GM18499 (cell line): ENCODE data around the gene OR2G2.

ENCODE experiments used
- ATAC-seq: cut with Tn5 transposase; IDR thresholded peaks from one replicate; pipeline ENCODE4 v1.9.1; 2021; ENCODE audit warnings: moderate number of reproducible peaks; ENCODE audit not compliant: insufficient read depth, unreplicated experiment

OR2G2 gene

GRCh38 chr1:247588060-247588459, at the start of gene OR2G2:
Gene OR2G2, plus strand, starts transcription at chr1:247588360. Its CDS starts 0 bp downstream, at chr1:247588360.
- no peak for ATAC-seq

DNA sequence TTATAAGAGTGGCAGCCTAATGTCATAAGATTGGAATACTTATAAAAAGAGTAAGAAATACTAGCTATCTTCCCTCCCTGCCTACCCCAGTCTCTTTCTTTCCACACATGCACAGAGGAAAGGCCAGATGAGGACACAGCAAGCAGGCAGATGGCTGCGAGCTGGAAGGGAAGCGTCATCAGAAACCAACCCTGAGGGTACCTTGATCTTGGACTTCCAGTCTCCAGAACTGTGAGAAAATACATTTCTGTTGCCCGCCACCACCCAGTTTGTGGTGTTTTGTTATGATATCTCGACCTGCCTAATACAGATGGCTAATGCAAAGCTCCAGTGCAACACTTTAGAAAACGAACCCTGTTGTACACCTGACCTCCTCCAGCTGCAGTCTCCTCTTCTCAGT, 49.6 kb upstream of the OR2G2 start:
- no peak for ATAC-seq

GRCh38 chr1:247539215-247539614, 48.9 kb upstream of the OR2G2 start:
- no peak for ATAC-seq

GRCh38 chr1:247540581-247540980, 47.6 kb upstream of the OR2G2 start:
- no peak for ATAC-seq

DNA sequence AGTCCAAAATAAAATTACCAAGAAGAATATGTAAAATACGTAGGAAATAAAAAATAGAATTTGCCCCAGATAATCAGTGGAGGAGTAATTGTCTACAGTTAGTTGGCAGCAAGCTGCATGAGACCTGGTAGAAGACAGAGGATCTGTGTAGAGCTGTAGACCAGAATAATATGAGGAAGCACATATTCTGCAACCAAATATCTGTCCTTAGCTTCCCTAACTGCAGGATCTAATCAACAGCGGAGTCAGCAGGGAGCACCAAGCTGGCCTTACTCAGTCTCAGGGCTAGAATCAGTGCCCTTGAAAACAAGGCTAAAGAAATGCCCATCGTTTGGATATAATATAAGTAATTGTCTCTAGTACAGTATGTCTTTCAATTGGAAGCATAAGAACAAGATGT, 45.3 kb upstream of the OR2G2 start:
- ATAC-seq = no peak

DNA sequence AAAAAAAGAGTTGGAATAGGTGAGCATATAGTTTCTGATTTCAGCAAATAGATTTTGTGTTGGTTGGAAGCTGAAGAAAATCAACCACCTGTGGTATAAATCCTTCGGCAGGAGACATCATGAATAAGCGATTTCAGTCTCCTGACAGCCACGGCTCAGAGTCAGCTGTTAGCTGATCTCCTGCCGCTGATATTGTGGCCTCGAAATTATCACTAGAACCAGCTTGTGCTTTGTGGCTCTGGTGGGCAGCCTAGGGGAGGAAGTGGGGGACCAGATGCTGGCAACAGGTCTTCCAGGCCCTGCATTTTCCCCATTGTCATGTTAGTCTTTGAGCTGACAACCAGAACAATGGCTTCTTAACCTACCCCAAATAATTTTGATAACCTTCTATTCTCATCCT, 40.1 kb upstream of the OR2G2 start:
- ATAC-seq = no peak

DNA sequence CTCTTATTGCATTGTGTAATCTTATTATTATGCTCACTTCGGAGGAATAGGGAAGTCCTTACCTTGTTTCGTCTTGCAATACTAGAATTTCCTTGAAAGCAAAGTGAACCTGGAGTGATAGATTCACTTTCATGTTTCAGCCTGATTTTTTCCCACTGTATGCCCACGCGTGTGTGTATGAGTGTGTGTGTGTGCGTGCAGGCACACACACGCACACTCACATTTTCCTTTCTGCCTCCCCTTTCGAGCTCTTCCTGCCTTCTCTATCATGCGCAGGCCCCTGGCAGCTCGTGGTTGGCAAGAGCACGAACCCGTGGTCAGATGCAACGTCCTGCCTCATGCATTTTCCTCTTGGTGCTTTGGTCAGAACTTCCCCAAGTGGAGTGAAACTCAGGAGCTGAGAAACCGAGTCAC, 39.4 kb upstream of the OR2G2 start, which contains the start of gene GCSAML:
Gene GCSAML (plus strand): TSS at position 366 of the 414 bp plus-strand sequence. CDS start 58 bp downstream, outside the sequence.
- no peak for ATAC-seq

DNA sequence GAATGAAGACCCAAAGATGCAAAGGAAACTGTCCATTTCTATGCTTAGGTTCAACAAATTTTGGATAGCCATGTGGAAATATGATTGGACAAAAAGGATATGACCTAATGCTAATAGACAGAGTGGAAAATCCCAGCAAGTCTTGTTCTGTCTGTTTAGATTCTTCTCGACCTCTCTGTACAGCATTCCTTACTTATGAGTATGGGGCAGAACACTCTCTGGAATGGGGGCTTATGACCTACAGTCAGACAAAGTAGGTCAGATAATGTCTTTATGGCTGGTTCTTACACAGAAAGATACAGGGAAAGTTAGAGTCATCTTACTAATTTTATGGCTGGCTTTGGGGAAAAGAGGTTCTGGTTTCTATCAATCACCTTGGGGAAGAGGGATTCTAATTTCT, 36.4 kb upstream of the OR2G2 start:
- no peak for ATAC-seq

DNA sequence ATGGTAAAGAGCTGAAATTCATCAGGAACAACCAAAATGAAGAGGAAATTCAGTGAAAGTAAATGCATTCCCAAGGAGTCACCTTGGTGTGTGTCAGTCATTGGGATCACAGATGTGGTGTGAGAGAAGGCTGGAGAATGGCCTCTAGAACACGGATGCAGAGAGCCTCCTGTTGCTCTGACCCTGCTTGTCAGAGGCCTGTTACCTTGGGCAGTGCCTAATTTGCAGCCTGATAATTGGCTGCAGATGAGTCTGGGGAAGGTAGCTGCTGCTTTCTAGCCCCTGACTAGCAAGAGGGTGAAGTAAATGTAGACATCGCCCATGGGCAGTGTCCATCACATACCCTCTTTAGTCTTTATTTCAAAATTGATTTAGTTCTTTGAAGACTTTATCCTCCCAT, 35.9 kb upstream of the OR2G2 start:
- no peak for ATAC-seq

- ATAC-seq = no peak
Observed at GRCh38 chr1:247557926-247558674, 30.1 kb upstream of the OR2G2 start.

DNA sequence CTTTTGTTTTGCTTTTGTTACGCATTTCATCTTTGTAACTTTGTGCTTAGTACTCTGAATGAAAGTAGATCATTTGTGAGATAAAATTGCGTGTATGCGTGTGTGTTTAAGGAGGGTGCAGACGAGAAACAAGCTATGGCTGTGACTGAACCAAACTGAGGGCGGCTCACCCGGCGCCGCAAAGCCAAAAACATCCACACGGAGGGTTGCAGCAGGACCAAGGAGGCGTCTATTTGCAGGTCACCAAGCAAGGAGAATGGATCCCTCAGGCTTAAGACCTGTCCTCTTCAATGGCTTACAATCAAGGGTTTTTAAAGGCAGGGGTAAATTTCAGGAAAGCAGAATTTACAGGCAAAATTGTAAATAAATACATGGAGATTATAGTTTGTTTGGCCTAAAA, 26.4 kb upstream of the OR2G2 start:
- ATAC-seq = no peak

DNA sequence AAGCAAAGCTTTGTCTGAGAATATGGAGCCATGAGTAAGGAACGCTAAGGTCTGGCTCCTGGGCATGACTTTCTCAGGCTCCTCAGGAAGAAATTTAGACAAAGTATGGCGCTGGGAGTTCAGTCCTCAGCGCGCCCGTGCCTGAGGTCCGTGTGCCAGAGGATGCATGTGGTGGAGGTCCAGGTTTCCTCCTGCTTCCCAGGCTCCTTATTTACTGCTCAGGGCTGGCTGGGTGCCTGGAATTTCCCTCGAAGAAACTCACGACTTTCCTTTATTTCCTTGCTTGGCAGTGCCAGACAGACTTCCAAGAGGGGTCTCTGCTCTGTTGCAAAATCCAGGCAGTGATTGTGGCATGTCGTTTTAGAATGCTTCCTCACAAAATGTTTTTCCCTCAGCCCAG, 26.0 kb upstream of the OR2G2 start:
- ATAC-seq = no peak

GRCh38 chr1:247574236-247574635, 13.9 kb upstream of the OR2G2 start:
- ATAC-seq = no peak

DNA sequence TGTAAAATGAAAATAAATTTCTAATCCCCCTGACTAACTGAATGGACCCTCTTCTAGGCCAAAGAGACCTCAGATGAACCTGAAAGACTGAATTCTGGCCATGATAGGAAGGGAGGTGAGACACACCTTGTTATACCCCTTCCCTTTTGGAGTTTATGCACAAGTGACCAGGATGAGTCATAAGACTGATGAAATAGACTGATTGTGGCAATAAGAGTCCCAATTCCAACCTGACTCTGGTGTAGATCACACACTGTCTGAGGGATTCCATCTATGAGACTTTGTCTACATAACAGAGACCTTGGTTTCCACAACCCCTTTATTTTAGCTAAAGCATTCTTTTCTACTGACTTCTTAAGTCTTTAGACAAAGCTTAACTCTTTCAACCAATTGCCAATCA, 13.5 kb upstream of the OR2G2 start:
- ATAC-seq = no peak

DNA sequence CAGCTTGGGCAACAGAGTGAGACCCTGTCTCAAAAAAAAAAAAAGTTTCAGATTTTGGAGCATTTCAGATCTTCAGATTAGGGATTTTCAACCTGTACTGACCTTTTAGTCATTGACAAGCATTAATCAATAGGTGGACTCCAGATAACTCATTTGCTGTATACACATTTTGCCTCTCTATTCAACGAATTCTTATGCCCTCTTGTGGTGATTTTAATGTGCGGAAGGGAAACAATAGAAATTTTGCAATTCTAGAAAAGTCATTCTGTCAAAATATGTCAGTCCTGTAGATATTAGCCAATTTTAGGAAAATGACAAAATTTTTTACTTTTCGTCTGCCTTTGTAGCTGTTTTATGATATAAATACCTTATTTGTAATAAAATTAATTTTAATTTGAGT, 11.6 kb upstream of the OR2G2 start:
- no peak for ATAC-seq

- ATAC-seq = no peak
Observed at GRCh38 chr1:247578946-247579460, 9.2 kb upstream of the OR2G2 start.

DNA sequence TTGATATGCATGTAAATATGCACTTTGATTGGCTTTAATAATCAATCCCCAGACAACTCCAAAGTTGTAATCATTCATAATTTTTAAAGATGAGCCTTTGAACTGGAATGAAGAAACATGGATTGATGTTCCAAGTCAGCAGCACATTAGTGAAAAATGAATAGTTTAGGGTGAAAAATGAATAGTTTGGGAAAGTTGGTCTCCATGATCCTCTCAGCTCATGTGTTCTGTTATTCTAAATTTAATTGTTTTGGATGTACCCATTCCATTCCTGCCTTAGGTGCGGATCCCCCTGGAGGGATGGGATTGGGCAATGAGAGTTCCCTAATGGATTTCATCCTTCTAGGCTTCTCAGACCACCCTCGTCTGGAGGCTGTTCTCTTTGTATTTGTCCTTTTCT, 17.1 kb downstream of the OR2G2 start, which contains the start of gene OR2G3:
Gene OR2G3 (plus strand): TSS at position 301 of the 400 bp plus-strand sequence. CDS start 0 bp downstream, at position 301.
- ATAC-seq = no peak

DNA sequence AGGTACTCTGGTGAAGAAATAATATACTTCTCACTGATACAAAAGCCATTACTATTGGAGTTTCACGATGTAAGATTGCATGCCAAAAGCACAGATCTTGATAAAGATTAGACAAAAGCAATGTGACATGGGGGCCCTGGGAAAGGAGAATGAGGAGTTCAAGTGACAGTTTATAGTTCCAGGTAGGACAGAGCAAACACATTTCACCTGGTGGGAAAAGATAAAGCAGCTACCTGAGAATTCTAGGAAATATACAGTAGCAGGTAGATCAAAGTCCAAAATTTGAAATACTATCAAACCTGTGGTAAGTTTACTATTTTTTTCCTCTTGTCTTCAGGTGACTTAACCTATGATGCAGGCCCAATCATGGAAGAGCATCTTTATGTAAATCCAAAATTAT, 25.2 kb downstream of the OR2G2 start:
- ATAC-seq = no peak

GRCh38 chr1:247614625-247615024, 26.5 kb downstream of the OR2G2 start:
- ATAC-seq = no peak

DNA sequence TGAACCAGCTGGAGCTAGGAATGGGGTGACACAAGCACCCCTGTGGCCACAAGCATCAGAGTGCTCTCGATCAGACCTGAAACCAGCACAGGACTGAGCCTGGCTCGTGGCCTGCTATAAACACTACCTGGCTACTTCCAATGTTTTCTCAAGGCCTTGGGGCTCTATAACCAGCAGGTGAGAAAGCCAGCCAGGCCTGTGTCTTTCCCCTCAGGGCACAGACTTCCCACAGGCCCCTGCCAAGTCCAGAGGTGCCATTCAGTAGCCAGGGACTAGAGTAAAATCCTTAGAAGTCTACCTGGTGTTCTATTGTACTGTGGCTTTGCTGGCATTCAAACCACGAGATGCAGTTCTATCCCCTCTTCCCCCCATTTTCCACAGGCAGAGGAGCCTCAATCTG, 39.8 kb downstream of the OR2G2 start:
- no peak for ATAC-seq

GRCh38 chr1:247638011-247638410, 49.9 kb downstream of the OR2G2 start:
- no peak for ATAC-seq

DNA sequence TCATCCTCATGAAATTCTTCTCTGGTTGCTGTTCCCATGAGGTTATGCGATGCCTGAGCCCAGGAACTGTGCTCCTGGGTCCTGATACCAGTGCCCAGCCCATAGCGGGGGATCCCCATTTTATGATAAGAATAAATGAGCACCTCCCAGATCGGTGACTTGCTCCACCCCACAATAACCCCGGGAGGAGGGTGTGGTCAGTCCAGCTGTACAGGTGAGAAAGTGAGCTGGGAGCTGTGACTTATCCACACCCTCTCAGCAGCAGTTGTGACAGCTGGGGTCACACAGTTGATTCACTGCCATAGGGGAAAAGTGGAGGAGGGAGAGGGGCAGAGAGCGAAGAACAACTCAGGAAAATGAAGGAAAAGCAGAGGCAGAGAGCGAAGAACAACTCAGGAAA, 50.6 kb downstream of the OR2G2 start:
- no peak for ATAC-seq
